Choroid plexus epithelial cell (primary cell): ENCODE measurements around the gene KRT39.
A peak's percentile ranks its signal among the peaks of the same experiment; 100 is the strongest.

Experiments
- DNase-seq: peaks from one replicate; pipeline ENCODE4 v3.0.0-alpha.2; 2010; ENCODE audit warnings: low read depth
- H3K4me3 ChIP-seq: 2 replicates; pipeline ENCODE4 v1.5.1; 2011; ENCODE audit warnings: low read depth, mild to moderate bottlenecking, control low read depth, low read length, moderate library complexity
- TF ChIP-seq, protein P1 (sequence below): conservative IDR thresholded peaks from 2 replicates; pipeline ENCODE4 v1.5.1; 2011; ENCODE audit warnings: low read depth, mild to moderate bottlenecking, control low read depth, inconsistent platforms, low read length, moderate library complexity

KRT39 gene

DNA sequence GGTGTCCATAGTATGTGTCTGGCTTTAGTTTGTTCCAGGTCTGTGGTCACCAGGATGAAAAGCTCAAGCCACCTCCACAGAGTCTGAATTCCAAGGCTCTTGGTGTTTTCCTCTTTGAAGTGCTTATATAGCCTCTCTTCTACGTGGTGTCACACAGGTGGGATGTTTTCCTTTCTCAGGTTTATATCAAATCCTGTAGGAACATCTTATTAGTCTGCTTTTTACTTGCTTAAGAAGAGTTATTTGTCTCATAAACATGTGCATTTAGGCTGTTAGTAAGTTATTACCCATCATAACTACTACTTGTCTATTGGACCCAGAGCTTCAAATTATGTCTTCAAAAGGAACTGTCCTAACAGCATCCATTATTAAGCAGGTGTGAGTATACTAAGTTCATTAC lies at the start of gene KRT39:
KRT39 (minus strand) TSS at position 101 of the 400 bp plus-strand sequence; CDS start at position 9, 92 bp downstream.
- no peak for DNase-seq
- H3K4me3 ChIP-seq = no peak within 1 kb of the TSS
- TF ChIP-seq, protein P1, sequence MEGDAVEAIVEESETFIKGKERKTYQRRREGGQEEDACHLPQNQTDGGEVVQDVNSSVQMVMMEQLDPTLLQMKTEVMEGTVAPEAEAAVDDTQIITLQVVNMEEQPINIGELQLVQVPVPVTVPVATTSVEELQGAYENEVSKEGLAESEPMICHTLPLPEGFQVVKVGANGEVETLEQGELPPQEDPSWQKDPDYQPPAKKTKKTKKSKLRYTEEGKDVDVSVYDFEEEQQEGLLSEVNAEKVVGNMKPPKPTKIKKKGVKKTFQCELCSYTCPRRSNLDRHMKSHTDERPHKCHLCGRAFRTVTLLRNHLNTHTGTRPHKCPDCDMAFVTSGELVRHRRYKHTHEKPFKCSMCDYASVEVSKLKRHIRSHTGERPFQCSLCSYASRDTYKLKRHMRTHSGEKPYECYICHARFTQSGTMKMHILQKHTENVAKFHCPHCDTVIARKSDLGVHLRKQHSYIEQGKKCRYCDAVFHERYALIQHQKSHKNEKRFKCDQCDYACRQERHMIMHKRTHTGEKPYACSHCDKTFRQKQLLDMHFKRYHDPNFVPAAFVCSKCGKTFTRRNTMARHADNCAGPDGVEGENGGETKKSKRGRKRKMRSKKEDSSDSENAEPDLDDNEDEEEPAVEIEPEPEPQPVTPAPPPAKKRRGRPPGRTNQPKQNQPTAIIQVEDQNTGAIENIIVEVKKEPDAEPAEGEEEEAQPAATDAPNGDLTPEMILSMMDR = no peak

DNA sequence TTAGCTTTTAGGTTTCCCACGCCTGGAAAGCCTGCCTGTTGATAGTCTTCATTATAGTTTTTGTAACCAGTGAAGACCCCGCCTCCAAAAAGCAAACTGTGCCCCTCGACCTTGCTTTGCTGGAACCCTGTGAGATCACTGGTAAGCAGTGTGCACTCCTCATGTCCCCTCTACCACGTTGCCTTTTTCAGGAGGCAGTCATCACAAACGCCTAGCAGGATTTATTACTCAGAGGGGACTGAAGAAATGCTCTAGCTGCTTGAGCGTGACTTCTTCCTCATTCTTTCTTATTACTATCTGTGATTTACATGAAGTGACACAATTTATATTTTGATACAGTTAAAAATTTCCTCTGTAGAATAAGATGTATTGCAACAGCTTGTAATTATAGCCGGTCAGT lies 48.7 kb upstream of the KRT39 start:
- no peak for DNase-seq
- H3K4me3 ChIP-seq = no peak overlapping the region
- TF ChIP-seq, protein P1 = no peak

GRCh38 chr17:41013606-41014005 lies 46.9 kb upstream of the KRT39 start:
- DNase-seq = peak; percentile 43
- TF ChIP-seq, protein P1 = no peak
- no peak overlapping the region for H3K4me3 ChIP-seq

- TF ChIP-seq, protein P1 = no peak
- no peak overlapping the region for H3K4me3 ChIP-seq
- no peak for DNase-seq
Measured at GRCh38 chr17:41013181-41013580, 46.4 kb upstream of the KRT39 start.

GRCh38 chr17:41012326-41013120 lies 45.8 kb upstream of the KRT39 start:
- TF ChIP-seq, protein P1 = no peak
- DNase-seq = no peak
- H3K4me3 ChIP-seq = no peak overlapping the region

DNA sequence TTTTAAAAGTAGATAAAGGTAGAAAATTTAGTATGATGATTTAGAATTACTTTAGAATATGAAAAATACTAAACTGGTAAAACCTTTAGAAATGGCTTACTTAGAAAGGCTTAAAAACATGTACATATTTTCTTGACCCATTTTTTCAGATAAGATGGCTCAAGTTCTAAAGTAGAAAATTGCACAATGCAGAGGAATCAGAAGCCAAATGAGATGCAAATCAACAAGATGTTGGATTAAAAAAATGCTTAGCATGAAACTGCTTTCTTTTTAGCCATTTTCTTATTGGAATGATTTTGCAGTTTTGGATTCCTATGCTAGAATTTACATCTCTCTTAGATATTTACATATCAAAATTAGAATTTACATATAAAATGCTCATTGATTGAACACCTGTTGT lies 43.7 kb upstream of the KRT39 start:
- no peak for DNase-seq
- no peak overlapping the region for H3K4me3 ChIP-seq
- TF ChIP-seq, protein P1 = no peak

DNA sequence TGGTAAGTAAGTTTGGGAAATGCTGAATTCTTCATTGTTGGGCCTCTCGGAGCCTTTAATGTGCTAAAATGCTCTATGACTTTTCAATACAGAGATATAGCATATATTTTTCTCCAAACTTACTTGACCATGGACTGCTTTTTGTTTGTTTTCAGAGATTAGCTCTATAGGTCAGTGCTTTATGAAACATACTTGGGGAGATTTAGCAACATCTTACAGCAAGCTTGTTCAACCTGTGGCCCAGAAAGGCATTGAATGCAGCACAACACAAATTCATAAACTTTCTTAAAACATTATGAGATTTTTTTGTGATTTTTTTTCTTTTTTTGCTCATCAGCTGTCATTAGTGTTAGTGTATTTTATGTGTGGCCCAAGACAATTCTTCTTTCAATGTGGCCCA lies 43.2 kb upstream of the KRT39 start:
- no peak for DNase-seq
- no peak overlapping the region for H3K4me3 ChIP-seq
- TF ChIP-seq, protein P1 = no peak
